ENCODE data around the gene PTRHD1.

PTRHD1 gene

GRCh38 chr2:24791452-24791851 lies 1.7 kb downstream of the PTRHD1 start:
- in situ Hi-C loops (cut with HindIII; ENCODE audit: low pct_ligation_motif_present, low sequenced_read_pairs) = no loop called here
- no peak overlapping the region for H3K4me3 ChIP-seq (ENCODE audit: low read depth, low read length)
- H3K36me3 ChIP-seq (replicated peaks) = no peaks in the 10 kb centered on the region
- no peak for TF ChIP-seq CTCF (IDR thresholded peaks at IDR 0.05; ENCODE audit: low read depth, low read length, missing control alignments)
- H3K27ac ChIP-seq = no peak overlapping the region
- no peaks in the 10 kb centered on the region for H3K27me3 ChIP-seq (replicated peaks)
- DNase-seq = no peak

GRCh38 chr2:24788816-24789215 lies 4.4 kb downstream of the PTRHD1 start:
- H3K27ac ChIP-seq = no peak overlapping the region
- H3K36me3 ChIP-seq (replicated peaks) = no peaks in the 10 kb centered on the region
- H3K4me3 ChIP-seq (ENCODE audit: low read depth, low read length) = no peak overlapping the region
- TF ChIP-seq CTCF (IDR thresholded peaks at IDR 0.05; ENCODE audit: low read depth, low read length, missing control alignments) = no peak
- no peaks in the 10 kb centered on the region for H3K27me3 ChIP-seq (replicated peaks)
- DNase-seq = no peak
- in situ Hi-C loops (cut with HindIII; ENCODE audit: low pct_ligation_motif_present, low sequenced_read_pairs) = no loop called here

GRCh38 chr2:24787532-24787931 lies 5.7 kb downstream of the PTRHD1 start:
- Histone ChIP-seq H3K36me3 (replicated peaks) (no peaks in the 10 kb centered on the region), H3K27ac (no peak overlapping the region), H3K27me3 (replicated peaks) (no peaks in the 10 kb centered on the region), H3K4me3 (ENCODE audit: low read depth, low read length) (no peak overlapping the region)
- in situ Hi-C loops (cut with HindIII; ENCODE audit: low pct_ligation_motif_present, low sequenced_read_pairs) = no loop called here
- no peak for DNase-seq
- TF ChIP-seq CTCF (IDR thresholded peaks at IDR 0.05; ENCODE audit: low read depth, low read length, missing control alignments) = no peak

- H3K27me3 ChIP-seq (replicated peaks) = no peaks in the 10 kb centered on the region
- no peak overlapping the region for H3K27ac ChIP-seq
- DNase-seq = no peak
- in situ Hi-C loops (cut with HindIII; ENCODE audit: low pct_ligation_motif_present, low sequenced_read_pairs) = no loop called here
- no peak for TF ChIP-seq CTCF (IDR thresholded peaks at IDR 0.05; ENCODE audit: low read depth, low read length, missing control alignments)
- H3K36me3 ChIP-seq (replicated peaks) = no peaks in the 10 kb centered on the region
- no peak overlapping the region for H3K4me3 ChIP-seq (ENCODE audit: low read depth, low read length)
Measured at GRCh38 chr2:24785671-24786321, 7.4 kb downstream of the PTRHD1 start.

- TF ChIP-seq CTCF (IDR thresholded peaks at IDR 0.05; ENCODE audit: low read depth, low read length, missing control alignments) = no peak
- no peaks in the 10 kb centered on the region for H3K27me3 ChIP-seq (replicated peaks)
- in situ Hi-C loops (cut with HindIII; ENCODE audit: low pct_ligation_motif_present, low sequenced_read_pairs) = no loop called here
- H3K4me3 ChIP-seq (ENCODE audit: low read depth, low read length) = no peak overlapping the region
- no peak overlapping the region for H3K27ac ChIP-seq
- H3K36me3 ChIP-seq (replicated peaks) = no peaks in the 10 kb centered on the region
- no peak for DNase-seq
Measured at GRCh38 chr2:24783641-24784040, 9.6 kb downstream of the PTRHD1 start.

- no peak for DNase-seq
- H3K27me3 ChIP-seq (replicated peaks) = no peaks in the 10 kb centered on the region
- H3K36me3 ChIP-seq (replicated peaks) = no peaks in the 10 kb centered on the region
- no peak overlapping the region for H3K27ac ChIP-seq
- in situ Hi-C loops (cut with HindIII; ENCODE audit: low pct_ligation_motif_present, low sequenced_read_pairs) = no loop called here
- no peak for TF ChIP-seq CTCF (IDR thresholded peaks at IDR 0.05; ENCODE audit: low read depth, low read length, missing control alignments)
- no peak overlapping the region for H3K4me3 ChIP-seq (ENCODE audit: low read depth, low read length)
Measured at GRCh38 chr2:24779116-24779515, 14.1 kb downstream of the PTRHD1 start.
